Measurements from ENCODE around the gene RPS23.
"Not testable (repeated sequence)": the region's sequence is repeated elsewhere in the genome, so short reads cannot be mapped to it uniquely, and the experiment has no call there.

RPS23 gene

GRCh38 chr5:82287625-82288024, 9.5 kb upstream of the RPS23 start:
- DNase-seq, result peak in 1 of 2 donors; percentile 31

- DNase-seq, result no peak
These were observed 7.1 kb upstream of the RPS23 start for GRCh38 chr5:82285206-82285605.

- no peak for DNase-seq
These were observed 5.7 kb upstream of the RPS23 start for GRCh38 chr5:82283893-82284292.

GRCh38 chr5:82278711-82279370, 687 bp upstream of the RPS23 start:
- no peak for DNase-seq

- DNase-seq, result no peak
These were observed 554 bp downstream of the RPS23 start for GRCh38 chr5:82277613-82277986.

GRCh38 chr5:82276800-82277612, 1.1 kb downstream of the RPS23 start:
- DNase-seq, result no peak

- no peak for DNase-seq
These were observed 2.9 kb downstream of the RPS23 start for GRCh38 chr5:82275216-82275664.

- DNase-seq, result no peak
These were observed 3.6 kb downstream of the RPS23 start for GRCh38 chr5:82274343-82275211.

GRCh38 chr5:82273426-82273825, 4.7 kb downstream of the RPS23 start:
- DNase-seq, result not testable (repeated sequence)

GRCh38 chr5:82272571-82273356, 5.4 kb downstream of the RPS23 start:
- not testable (repeated sequence) for DNase-seq

- DNase-seq, result not testable (repeated sequence)
These were observed 8.8 kb downstream of the RPS23 start for GRCh38 chr5:82269363-82269762.

- DNase-seq, result not testable (repeated sequence)
These were observed 10.7 kb downstream of the RPS23 start for GRCh38 chr5:82267297-82267933.

- DNase-seq, result no peak
These were observed 13.1 kb downstream of the RPS23 start for GRCh38 chr5:82265047-82265446.

GRCh38 chr5:82259172-82259800, 18.9 kb downstream of the RPS23 start:
- peak in 1 of 2 donors; percentile 53 for DNase-seq

- no peak for DNase-seq
These were observed 20.4 kb downstream of the RPS23 start for GRCh38 chr5:82257729-82258128.

- no peak for DNase-seq
These were observed 20.9 kb downstream of the RPS23 start for GRCh38 chr5:82257247-82257646.

GRCh38 chr5:82255844-82256243, 22.3 kb downstream of the RPS23 start:
- DNase-seq, result no peak

- DNase-seq, result no peak
These were observed 25.4 kb downstream of the RPS23 start for GRCh38 chr5:82252744-82253143.

GRCh38 chr5:82246960-82247574, 31.1 kb downstream of the RPS23 start:
- DNase-seq, result no peak

GRCh38 chr5:82244854-82245635, 33.1 kb downstream of the RPS23 start:
- DNase-seq, result peak in 1 of 2 donors; percentile 29

All from hippocampal formation (tissue), 2 donors.